Stimulated activated CD4-positive, alpha-beta T cell treated with anti-CD3 and anti-CD28 coated beads, Interleukin-15, amount 100 ng/mL, for 48 hours (primary cell): Measurements from ENCODE around the gene STAT5B.
A peak's percentile ranks its signal among the peaks of the same experiment; 100 is the strongest.
"Not testable (repeated sequence)": the region's sequence is repeated elsewhere in the genome, so short reads cannot be mapped to it uniquely, and the experiment has no call there.

Source experiments
- DNase-seq, 2 donors: peaks; one replicate each; pipeline ENCODE4 v3.0.0-alpha.2; 2020; ENCODE audit warnings: low read depth in 2 of 2

STAT5B gene

GRCh38 chr17:42276359-42276608, at the start of gene STAT5B:
Gene STAT5B (minus strand): TSS chr17:42276391. CDS start chr17:42232127, 44,264 bp downstream.
- no peak for DNase-seq

- no peak for DNase-seq
These were observed 48.8 kb upstream of the STAT5B start for GRCh38 chr17:42325026-42325425.

DNA sequence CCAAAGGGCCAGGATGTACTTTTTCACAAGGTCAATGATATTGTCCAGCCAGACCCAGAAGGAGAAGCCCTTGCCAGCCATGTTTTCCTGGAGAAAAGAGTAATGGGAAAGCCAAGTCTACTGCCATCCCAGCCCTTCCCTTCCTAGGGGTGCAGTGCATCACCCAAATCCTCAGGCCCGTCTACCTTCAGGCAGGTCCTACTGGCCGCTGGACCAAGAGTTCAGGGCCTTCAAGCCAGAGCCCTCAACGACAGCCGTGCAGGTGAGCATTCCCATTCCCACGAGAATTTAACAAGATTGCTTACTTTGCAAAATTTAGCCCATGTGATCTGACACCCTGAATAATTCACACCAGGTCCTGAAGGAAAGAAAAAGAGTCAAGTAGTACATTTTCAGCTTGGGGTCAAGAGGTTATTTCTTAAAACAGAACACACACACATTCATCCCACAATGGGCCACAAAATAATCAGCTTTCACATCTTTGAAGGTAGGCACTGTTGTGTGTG, 47.1 kb upstream of the STAT5B start:
- DNase-seq: no peak

- peak; percentile 90 to 93 for DNase-seq
These were observed 46.4 kb upstream of the STAT5B start for GRCh38 chr17:42322382-42323267.

DNA sequence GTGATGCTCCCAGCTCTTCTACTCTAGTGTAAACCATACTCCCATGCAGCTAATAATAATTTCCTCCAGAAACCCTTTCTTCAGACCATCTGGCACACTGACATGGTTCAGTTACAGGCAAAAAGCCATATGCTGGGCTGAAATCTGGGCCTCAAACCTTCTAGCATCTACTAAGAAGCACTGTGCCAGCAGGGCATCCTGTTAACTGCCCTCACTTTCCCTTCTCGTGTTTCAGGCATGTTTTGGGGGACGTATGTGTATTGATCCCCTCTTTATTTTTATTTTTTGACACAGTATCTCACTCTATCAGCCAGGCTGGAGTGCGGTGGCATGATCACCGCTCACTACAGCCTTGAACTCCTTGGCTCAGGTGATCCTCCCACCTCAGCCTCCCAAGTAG, 45.4 kb upstream of the STAT5B start:
- DNase-seq: no peak

DNA sequence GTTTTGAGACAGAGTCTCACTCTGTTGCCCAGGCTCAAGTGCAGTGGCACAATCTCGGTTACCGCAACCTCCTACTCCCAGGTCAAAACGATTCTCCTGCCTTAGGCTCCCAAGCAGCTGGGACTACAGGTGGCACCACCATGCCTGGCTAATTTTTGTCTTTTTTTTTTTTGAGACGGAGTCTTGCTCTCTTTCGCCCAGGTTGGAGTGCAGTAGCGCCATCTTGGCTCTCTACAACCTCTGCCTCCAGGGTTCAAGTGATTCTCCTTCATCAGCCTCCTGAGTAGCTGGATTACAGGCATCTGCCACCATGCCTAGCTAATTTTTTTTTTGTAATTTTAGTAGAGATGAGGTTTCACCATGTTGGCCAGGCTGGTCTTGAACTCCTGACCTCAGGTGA, 41.8 kb upstream of the STAT5B start:
- DNase-seq: not testable (repeated sequence)

- DNase-seq: no peak
These were observed 41.2 kb upstream of the STAT5B start for GRCh38 chr17:42317266-42317845.

- no peak for DNase-seq
These were observed 40.6 kb upstream of the STAT5B start for GRCh38 chr17:42316755-42317154.

- no peak for DNase-seq
These were observed 39.4 kb upstream of the STAT5B start for GRCh38 chr17:42315402-42316156.

GRCh38 chr17:42313773-42314566, 37.8 kb upstream of the STAT5B start:
- DNase-seq: no peak

DNA sequence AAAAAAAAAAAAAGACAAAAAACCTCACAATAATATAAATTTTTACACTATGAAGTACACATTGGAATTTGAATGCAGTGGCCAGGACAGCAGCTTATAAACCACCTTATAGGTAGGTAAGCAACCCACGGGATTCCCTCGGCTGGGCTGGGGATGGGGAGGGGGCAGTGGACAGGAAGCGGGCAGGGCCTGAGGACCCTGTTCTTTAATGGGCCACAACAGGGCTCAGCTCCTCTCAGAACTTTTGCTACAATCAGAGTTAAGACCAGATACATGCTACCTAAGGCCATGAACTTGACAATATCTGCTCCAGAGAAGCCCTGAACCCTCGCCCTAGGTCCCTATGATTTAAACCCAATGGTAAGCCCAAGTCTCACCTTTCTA, 37.2 kb upstream of the STAT5B start:
- no peak for DNase-seq

DNA sequence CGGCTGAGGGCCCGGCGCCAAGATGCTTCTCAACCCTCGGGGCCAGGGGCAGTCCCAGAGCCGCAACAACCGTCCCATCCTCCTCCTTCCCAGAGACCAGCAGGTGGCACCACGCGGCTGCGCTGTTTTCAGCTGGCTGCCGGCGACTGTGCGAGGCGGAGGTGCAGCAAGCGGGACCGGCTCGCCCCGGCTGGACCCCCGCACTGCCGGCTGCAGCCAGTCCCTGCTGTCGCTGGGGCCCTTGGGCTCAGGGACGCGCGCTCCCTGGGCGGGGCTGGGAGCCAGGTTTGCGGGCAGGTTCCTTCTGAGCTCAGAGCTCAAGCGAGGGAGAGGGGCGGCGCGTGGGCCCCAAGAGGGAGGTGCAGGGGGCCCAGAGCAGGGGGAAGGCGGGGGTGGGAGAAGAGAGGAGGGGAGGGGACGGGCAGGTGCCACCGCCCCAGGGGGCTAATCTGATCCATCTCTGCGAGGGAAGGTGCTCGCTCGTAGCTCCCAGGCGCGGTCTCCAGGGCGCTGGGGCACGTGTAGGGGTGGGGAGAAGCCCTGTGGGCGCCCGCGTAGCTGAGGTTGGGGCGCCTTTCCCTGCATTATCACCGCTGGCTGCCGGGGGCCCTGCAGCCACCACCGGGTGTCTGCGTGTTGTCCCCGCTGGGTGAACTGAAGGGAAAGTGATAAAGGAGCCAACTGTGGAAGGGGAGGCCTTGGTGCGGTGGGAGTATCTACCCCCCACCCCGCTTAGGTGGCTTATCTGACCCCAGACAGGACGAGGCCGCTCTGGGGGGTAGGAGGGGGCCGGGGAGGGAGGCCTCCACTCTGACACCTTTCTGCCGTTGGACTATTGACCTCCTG, 36.3 kb upstream of the STAT5B start:
- peak; percentile 76 to 77 for DNase-seq

GRCh38 chr17:42312035-42312284, 35.8 kb upstream of the STAT5B start:
- no peak for DNase-seq

GRCh38 chr17:42311240-42312034, 35.2 kb upstream of the STAT5B start:
- no peak for DNase-seq

DNA sequence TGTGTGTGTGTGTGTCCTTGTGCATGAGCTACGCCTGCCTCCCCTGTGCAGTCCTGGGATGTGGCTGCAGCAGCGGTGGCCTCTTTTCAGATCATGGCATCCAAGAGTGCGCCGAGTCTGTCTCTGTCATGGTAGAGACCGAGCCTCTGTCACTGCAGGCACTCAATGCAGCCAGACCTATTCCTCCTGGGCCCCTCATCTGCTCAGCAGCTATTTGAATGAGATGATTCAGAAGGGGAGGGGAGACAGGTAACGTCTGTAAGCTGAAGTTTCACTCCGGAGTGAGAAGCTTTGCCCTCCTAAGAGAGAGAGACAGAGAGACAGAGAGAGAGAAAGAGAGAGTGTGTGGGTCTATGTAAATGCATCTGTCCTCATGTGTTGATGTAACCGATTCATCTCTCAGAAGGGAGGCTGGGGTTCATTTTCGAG, 34.6 kb upstream of the STAT5B start:
- DNase-seq: no peak

DNA sequence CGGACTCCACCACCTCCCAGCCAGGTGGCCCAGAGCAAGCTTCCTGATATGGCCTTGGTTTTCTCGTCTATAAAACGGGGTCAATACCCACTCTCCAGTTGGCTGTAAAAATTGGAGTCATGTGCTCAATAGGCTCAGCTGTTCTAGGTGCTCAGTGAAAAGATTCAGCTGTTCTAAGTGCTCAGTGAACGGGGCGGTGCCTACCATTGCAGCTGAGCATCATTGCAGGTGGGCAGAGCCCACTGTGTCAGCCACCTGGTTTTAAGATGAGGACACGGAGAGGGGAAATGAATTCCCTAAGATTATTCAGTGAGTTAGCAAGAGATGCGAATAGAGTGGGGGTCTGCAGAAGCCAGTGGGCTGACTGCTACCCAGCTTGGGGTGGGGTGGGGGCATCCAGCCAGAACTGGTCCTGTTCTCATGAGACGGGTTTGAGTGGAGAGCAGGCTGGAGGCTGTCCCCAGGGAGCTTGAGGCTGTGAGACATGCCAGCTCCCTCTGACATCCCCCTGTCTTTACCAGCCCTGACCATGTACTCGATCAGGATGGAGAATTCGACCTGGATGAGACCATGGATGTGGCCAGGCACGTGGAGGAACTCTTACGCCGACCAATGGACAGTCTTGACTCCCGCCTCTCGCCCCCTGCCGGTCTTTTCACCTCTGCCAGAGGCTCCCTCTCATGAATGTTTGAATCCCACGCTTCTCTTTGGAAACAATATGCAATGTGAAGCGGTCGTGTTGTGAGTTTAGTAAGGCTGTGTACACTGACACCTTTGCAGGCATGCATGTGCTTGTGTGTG, 34.0 kb upstream of the STAT5B start:
- DNase-seq: no peak

DNA sequence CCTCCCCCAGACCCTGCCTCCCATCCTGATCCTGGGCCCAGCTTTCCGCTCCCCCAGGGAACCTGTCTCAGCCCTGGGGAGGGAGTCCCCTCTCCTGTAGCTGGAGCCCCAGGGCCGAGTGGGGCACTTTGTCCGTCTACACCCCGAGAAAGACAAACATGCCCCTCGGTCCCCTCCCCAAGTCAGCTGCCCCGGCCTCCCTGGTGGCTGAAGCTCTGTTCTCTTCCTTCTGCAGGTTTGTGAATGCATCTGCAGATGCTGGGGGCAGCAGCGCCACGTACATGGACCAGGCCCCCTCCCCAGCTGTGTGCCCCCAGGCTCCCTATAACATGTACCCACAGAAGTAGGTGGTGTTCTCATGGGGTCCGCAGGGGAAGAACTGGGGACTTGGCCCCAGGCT, 33.0 kb upstream of the STAT5B start:
- no peak for DNase-seq

DNA sequence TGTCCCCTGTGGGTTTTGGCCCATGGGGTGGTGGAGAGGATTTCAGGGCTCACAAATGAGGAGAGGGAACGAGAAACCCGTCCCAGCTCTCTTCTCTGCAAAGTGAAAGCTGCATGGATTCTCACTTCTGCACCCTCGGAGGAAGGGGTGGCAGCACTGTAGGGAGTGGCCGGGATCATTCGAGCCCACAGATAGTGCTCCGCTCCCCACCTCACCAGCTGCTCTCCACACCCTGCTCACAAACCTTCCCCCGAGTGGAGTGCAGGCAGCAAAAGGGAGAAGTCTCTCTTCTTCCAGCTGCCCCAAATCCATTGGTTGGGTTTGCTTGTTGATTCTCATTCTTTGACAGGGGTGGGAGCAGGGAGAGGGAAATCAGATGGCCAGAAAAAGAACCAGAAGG, 32.3 kb upstream of the STAT5B start:
- no peak for DNase-seq

DNA sequence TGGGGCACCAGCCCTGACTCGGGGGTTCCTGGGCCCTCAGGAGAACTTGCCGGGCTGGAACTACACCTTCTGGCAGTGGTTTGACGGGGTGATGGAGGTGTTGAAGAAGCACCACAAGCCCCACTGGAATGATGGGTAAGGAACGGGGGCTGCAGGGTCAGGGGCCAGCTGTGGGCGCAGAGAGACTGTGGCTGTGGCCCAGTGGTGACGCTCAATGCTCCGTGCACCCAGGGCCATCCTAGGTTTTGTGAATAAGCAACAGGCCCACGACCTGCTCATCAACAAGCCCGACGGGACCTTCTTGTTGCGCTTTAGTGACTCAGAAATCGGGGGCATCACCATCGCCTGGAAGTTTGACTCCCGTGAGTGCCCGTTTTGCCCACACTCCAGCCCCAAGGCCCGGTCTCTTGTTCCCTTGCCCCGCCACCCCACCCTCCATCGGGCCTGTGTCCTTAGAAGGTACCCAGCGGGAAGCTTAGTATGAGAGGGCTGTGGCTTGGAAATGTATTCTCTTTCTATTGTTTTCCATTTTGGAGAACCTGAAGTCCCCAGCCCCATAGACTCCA, 31.3 kb upstream of the STAT5B start:
- DNase-seq: no peak

DNA sequence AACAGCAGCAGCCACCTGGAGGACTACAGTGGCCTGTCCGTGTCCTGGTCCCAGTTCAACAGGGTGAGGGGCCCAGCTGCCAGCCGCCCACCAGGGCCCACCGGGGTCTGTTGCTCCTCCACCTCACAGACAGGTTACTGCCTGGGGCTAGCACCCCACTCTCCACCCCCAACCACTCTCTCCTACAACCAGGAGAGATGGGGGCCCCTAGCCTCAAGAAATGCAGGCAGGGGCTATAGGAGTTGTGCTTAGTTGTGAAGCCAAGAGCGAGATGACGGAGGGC, 30.1 kb upstream of the STAT5B start:
- DNase-seq: no peak
